Fibroblast of lung (primary cell): ENCODE measurements around the gene GRWD1. TPM values are rescaled to one million over a fixed set of nuclear protein-coding genes. Genes with fewer than 3 reads are reported as not detected.

Experiments used
- DNase-seq, 2 donors: peaks; one replicate each; pipeline versions ENCODE4 v3.0.0 to v3.0.0-alpha.2; 2010; ENCODE audit warnings: low read depth in 2 of 2
- H2AFZ ChIP-seq: 2 replicates; pipeline ENCODE4 v1.5.1; 2012; ENCODE audit warnings: low read length, control low read depth, inconsistent platforms
- H3K27ac ChIP-seq: 2 replicates; pipeline ENCODE4 v1.5.1; 2011; ENCODE audit warnings: low read length, control low read depth; ENCODE audit not compliant: insufficient read depth
- H3K27me3 ChIP-seq: 2 replicates; pipeline ENCODE4 v1.5.1; 2011; ENCODE audit warnings: mild to moderate bottlenecking, low read length; ENCODE audit not compliant: control insufficient read depth, insufficient read depth
- H3K36me3 ChIP-seq: 2 replicates; pipeline ENCODE4 v1.5.1; 2011; ENCODE audit warnings: low read length; ENCODE audit not compliant: control insufficient read depth, insufficient read depth
- H3K4me1 ChIP-seq: 2 replicates; pipeline ENCODE4 v1.5.1; 2011; ENCODE audit warnings: low read length; ENCODE audit not compliant: control insufficient read depth, insufficient read depth; ENCODE audit errors: extremely low read depth
- H3K4me2 ChIP-seq: 2 replicates; pipeline ENCODE4 v1.5.1; 2011; ENCODE audit warnings: low read length, control low read depth; ENCODE audit not compliant: insufficient read depth; ENCODE audit errors: extremely low read depth
- H3K4me3 ChIP-seq, 4 experiments: fragments of 200-600 bp in 1 of 4; sonication (generic) in 1 of 4; replicated peaks in 1 of 4; 2 replicates each; pipeline ENCODE4 v1.5.1; 2011 to 2016; ENCODE audit warnings: low read length in 4 of 4, low read depth in 3 of 4, mild to moderate bottlenecking in 3 of 4, control low read depth in 2 of 4, inconsistent platforms in 1 of 4, mixed read lengths in 1 of 4; ENCODE audit not compliant: insufficient read depth in 1 of 4; ENCODE audit errors: control extremely low read depth in 1 of 4
- H3K79me2 ChIP-seq: 2 replicates; pipeline ENCODE4 v1.5.1; 2012; ENCODE audit warnings: mild to moderate bottlenecking, low read length, inconsistent platforms; ENCODE audit not compliant: control insufficient read depth, insufficient read depth
- H3K9ac ChIP-seq: 2 replicates; pipeline ENCODE4 v1.5.1; 2011; ENCODE audit warnings: mild to moderate bottlenecking, low read length, control low read depth; ENCODE audit not compliant: insufficient read depth
- H3K9me3 ChIP-seq: 2 replicates; pipeline ENCODE4 v1.5.1; 2012; ENCODE audit warnings: low read depth, low read length; ENCODE audit not compliant: control insufficient read depth, insufficient read depth
- H4K20me1 ChIP-seq: 2 replicates; pipeline ENCODE4 v1.5.1; 2011; ENCODE audit warnings: low read length; ENCODE audit not compliant: control insufficient read depth, insufficient read depth; ENCODE audit errors: extremely low read depth
- EZH2 ChIP-seq: IDR thresholded peaks from 2 replicates; pipeline ENCODE4 v1.5.1; 2012; ENCODE audit warnings: low read length, control low read depth, mild to moderate bottlenecking; ENCODE audit errors: missing control alignments
- polyA plus RNA-seq, 2 donors: library from polyadenylated mRNA; depleted of rRNA in 1 of 2; stranded (reverse) in 1 of 2; unstranded in 1 of 2; fragments of >200 nt; gene quantifications; 2 replicates each; pipeline ENCODE4 v1.2.1, GENCODE V29; 2011 to 2012; ENCODE audit warnings: missing spikeins in 1 of 2
- total RNA-seq: library from RNA; depleted of rRNA; stranded (reverse); fragments of >200 nt; gene quantifications from 2 replicates; pipeline ENCODE4 v1.2.1, GENCODE V29; 2014
- TF ChIP-seq, protein P1 (sequence below), 2 donors: IDR thresholded peaks in 1 of 2; conservative IDR thresholded peaks in 1 of 2; 1 replicate in 1 of 2; 2 replicates in 1 of 2; pipeline ENCODE4 v1.5.1; 2011 to 2012; ENCODE audit warnings: low read length in 2 of 2, control low read depth in 1 of 2, inconsistent platforms in 1 of 2, low read depth in 1 of 2, mild to moderate bottlenecking in 1 of 2

Gene GRWD1
- total and polyA plus RNA-seq, 2 donors (not counting 1 experiment from before 2014, with no cell fraction given): 9.1 to 14.7 TPM

DNA sequence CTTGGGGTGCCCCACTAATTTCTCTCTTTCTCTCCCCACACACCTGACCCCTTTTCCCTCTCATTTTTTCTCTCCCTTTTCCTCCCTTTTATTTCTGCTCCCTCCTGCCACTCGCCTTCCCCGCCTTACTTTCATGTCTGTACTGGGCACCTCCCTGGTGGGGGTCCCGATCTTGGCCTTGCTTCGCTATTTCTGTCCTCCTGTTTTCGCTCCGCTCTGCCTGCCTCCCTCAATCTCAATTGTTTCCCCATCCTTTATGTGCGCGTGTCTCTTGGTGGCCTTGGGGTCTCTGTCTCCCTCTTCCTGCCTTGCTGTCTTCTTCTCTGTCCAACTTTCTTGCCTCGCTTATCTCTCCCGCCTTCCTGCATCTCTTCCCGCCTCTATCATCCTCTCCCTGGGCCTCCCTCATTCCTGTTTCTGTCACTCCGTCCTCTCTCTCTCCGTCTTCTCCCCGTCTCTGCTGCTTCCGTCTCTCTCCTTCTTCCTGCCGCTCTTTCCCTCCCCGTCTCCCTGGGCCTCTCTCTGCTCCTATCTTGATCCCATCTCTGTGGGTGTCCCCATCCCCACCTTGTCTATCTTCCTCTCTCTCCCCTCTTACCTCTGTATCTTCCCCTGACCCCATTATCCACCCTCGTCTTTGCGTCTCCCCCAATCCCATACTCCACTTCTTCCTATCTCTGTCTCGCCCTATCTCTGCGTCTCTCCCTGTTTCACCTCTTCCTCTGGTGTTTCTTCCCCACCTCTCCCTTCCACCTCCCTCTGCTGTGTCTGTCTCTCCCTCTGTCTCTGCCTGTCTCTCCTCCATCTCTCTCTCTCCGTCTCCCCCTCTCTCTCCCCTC lies 48.3 kb upstream of the GRWD1 start:
- Histone ChIP-seq H3K4me1 (no peaks in the 10 kb centered on the region), H3K4me3 (peak overlapping the region in 2 of 4 experiments; percentile 42 to 44), H3K9me3 (no peaks in the 10 kb centered on the region), H2AFZ (no peak overlapping the region), H3K27ac (no peak overlapping the region), H3K36me3 (no peaks in the 10 kb centered on the region), H3K79me2 (no peaks in the 10 kb centered on the region), H3K27me3 (peaks cover 32% of the 10 kb centered on the region), H3K9ac (no peak overlapping the region), H4K20me1 (no peaks in the 10 kb centered on the region), H3K4me2 (peak overlapping the region; percentile 73)
- TF ChIP-seq EZH2: no peak
- TF ChIP-seq, protein P1, sequence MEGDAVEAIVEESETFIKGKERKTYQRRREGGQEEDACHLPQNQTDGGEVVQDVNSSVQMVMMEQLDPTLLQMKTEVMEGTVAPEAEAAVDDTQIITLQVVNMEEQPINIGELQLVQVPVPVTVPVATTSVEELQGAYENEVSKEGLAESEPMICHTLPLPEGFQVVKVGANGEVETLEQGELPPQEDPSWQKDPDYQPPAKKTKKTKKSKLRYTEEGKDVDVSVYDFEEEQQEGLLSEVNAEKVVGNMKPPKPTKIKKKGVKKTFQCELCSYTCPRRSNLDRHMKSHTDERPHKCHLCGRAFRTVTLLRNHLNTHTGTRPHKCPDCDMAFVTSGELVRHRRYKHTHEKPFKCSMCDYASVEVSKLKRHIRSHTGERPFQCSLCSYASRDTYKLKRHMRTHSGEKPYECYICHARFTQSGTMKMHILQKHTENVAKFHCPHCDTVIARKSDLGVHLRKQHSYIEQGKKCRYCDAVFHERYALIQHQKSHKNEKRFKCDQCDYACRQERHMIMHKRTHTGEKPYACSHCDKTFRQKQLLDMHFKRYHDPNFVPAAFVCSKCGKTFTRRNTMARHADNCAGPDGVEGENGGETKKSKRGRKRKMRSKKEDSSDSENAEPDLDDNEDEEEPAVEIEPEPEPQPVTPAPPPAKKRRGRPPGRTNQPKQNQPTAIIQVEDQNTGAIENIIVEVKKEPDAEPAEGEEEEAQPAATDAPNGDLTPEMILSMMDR (conservative IDR thresholded peaks at IDR 0.05 in 1 of 2, IDR thresholded peaks at IDR 0.05 in 1 of 2; ENCODE audit: low read depth in 1 of 2, low read length in 2 of 2): no peak
- no peak for DNase-seq

DNA sequence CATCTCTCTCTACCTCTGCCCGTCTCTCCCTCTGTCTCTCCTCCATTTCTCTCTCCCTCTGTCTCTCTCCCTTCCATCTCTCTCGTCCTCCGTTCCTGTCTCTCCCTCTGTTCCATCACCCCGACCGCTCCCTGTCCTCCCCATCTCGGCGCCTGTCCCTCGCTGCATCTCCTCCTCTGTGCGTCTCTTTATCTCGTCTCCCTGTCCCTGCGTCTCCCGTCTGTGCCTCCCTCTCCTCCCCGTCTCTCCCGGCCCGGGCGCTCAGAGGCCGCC lies 47.7 kb upstream of the GRWD1 start:
- Histone ChIP-seq H2AFZ (peak overlapping the region; percentile 48), H3K4me3 (peak overlapping the region in 2 of 4 experiments; percentile 42 to 44)

More for the DNA sequence above, 47.7 kb upstream of the GRWD1 start:
- Histone ChIP-seq H3K9me3 (no peaks in the 10 kb centered on the region), H3K79me2 (no peaks in the 10 kb centered on the region), H3K27ac (no peak overlapping the region), H3K4me1 (no peaks in the 10 kb centered on the region), H4K20me1 (no peaks in the 10 kb centered on the region), H3K36me3 (no peaks in the 10 kb centered on the region), H3K9ac (no peak overlapping the region), H3K4me2 (peak overlapping the region; percentile 73), H3K27me3 (peaks cover 32% of the 10 kb centered on the region)
- TF ChIP-seq, protein P1 (conservative IDR thresholded peaks at IDR 0.05 in 1 of 2, IDR thresholded peaks at IDR 0.05 in 1 of 2; ENCODE audit: low read depth in 1 of 2, low read length in 2 of 2): no peak
- TF ChIP-seq EZH2: peak; percentile 58
- DNase-seq: no peak
